HepG2 (cell line): Measurements from ENCODE around the gene DCLRE1C. TPM values are rescaled to one million over a fixed set of nuclear protein-coding genes. Genes with fewer than 3 reads are reported as not detected.

Experiments
- HMG20A ChIP-seq: IDR thresholded peaks from 2 replicates; pipeline ENCODE4 v1.6.1; 2016; ENCODE audit warnings: borderline replicate concordance
- MLXIP ChIP-seq: sonication (generic); formaldehyde crosslinking; IDR thresholded peaks from 2 replicates; pipeline ENCODE4 v1.9.0; 2021; ENCODE audit warnings: missing genetic modification reagents, borderline replicate concordance
- MYPOP ChIP-seq: sonication (generic); formaldehyde crosslinking; IDR thresholded peaks from 2 replicates; pipeline ENCODE4 v1.8.1; 2023; ENCODE audit warnings: mild to moderate bottlenecking, moderate library complexity, missing genetic modification reagents
- SNRNP70 ChIP-seq: fragments of 200-400 bp; formaldehyde crosslinking; IDR thresholded peaks from 2 replicates; pipeline ENCODE4 v1.6.1; 2017; ENCODE audit warnings: mild to moderate bottlenecking, low read depth, low read length, moderate library complexity
- TEF ChIP-seq: sonication (generic); formaldehyde crosslinking; IDR thresholded peaks from 2 replicates; pipeline ENCODE4 v1.5.0; 2020; ENCODE audit warnings: missing genetic modification reagents
- TFAP4 ChIP-seq: sonication (generic); IDR thresholded peaks from 2 replicates; pipeline ENCODE4 v1.6.1; 2016; ENCODE audit warnings: low read depth, borderline replicate concordance
- ZFP91 ChIP-seq: sonication (generic); formaldehyde crosslinking; IDR thresholded peaks from 2 replicates; pipeline ENCODE4 v1.9.0; 2022; ENCODE audit warnings: missing genetic modification reagents, mild to moderate bottlenecking, borderline replicate concordance
- ZNF414 ChIP-seq: sonication (generic); formaldehyde crosslinking; IDR thresholded peaks from 2 replicates; pipeline ENCODE4 v1.5.0; 2020; ENCODE audit warnings: missing genetic modification reagents
- ZNF530 ChIP-seq: sonication (generic); formaldehyde crosslinking; IDR thresholded peaks from 2 replicates; pipeline ENCODE4 v1.5.0; 2020; ENCODE audit warnings: low read depth, mild to moderate bottlenecking, missing genetic modification reagents
- ZNF609 ChIP-seq: sonication (generic); formaldehyde crosslinking; IDR thresholded peaks from 2 replicates; pipeline ENCODE4 v1.4.0; 2020; ENCODE audit warnings: mild to moderate bottlenecking, missing genetic modification reagents, borderline replicate concordance
- polyA plus RNA-seq, 8 experiments: library from polyadenylated mRNA; depleted of rRNA in 3 of 8; stranded (reverse) in 7 of 8; unstranded in 1 of 8; fragments of >200 nt; fragmentation: Illumina TruSeq in 4 of 8; extraction: Trizol in 4 of 8; gene quantifications; 2 replicates each; pipeline versions ENCODE4 v1.2.1 to v1.2.3, GENCODE V29; 2011 to 2016; ENCODE audit warnings: low read depth in 4 of 8, missing spikeins in 1 of 8, mixed read lengths in 1 of 8; ENCODE audit not compliant: insufficient read depth in 1 of 8
- total RNA-seq, 5 experiments: library from RNA; depleted of rRNA; stranded (reverse); fragments of >200 nt; fragmentation: Illumina TruSeq; extraction: Trizol; gene quantifications; 2 replicates each; pipeline ENCODE4 v1.2.3, GENCODE V29; 2016; ENCODE audit warnings: low read depth in 1 of 5

The DCLRE1C gene
- total and polyA plus RNA-seq, 2 of the 13 experiments (the other 11 are each of a cell fraction or from before 2014, with no cell fraction given): 3.0 to 10.3 TPM

- TF ChIP-seq ZNF609 (CRISPR knock-in tag) (no peak; the same call in 1 of the 2 replicates), HMG20A (CRISPR knock-in tag) (peak; percentile 41; the same call in 1 of the 2 replicates), TEF (CRISPR knock-in tag) (peak; percentile 43; the same call in 1 of the 2 replicates), ZNF414 (CRISPR knock-in tag) (no peak), MYPOP (CRISPR knock-in tag) (peak; percentile 46; the same call in 1 of the 2 replicates), ZFP91 (CRISPR knock-in tag) (peak; percentile 83; the same call in 1 of the 2 replicates), ZNF530 (no peak), SNRNP70 (no peak), MLXIP (CRISPR knock-in tag) (0 out of 2 replicates have a peak, but pooled peaks have one; percentile 32), TFAP4 (peak; percentile 96)
Measured at GRCh38 chr10:14878266-14879123, 75.4 kb downstream of the DCLRE1C start, which contains the start of gene SUV39H2 (continued).
